Sigmoid colon (tissue), 7 donors: Measurements from ENCODE around the gene TTC3. TPM values are rescaled to one million over a fixed set of nuclear protein-coding genes. Genes with fewer than 3 reads are reported as not detected.

ENCODE experiments used
- DNase-seq: peaks from one replicate; pipeline ENCODE4 v3.0.0-alpha.2; 2019
- H3K27ac ChIP-seq, 4 donors: fragments of 200-600 bp; sonication (generic); one replicate each; pipeline ENCODE4 v1.5.1; 2016 to 2019; ENCODE audit warnings: mild to moderate bottlenecking in 1 of 4
- H3K27me3 ChIP-seq, 3 donors: fragments of 200-600 bp; sonication (generic); one replicate each; pipeline ENCODE4 v1.5.1; 2019; ENCODE audit warnings: mild to moderate bottlenecking in 1 of 3
- H3K36me3 ChIP-seq, 4 donors: fragments of 200-600 bp; sonication (generic); one replicate each; pipeline ENCODE4 v1.5.1; 2016 to 2019
- H3K4me1 ChIP-seq, 4 donors: fragments of 200-600 bp; sonication (generic); one replicate each; pipeline ENCODE4 v1.5.1; 2017 to 2019
- H3K4me3 ChIP-seq, 4 donors: fragments of 200-600 bp; sonication (generic); one replicate each; pipeline ENCODE4 v1.5.1; 2017 to 2019; ENCODE audit warnings: mild to moderate bottlenecking in 2 of 4, moderate library complexity in 1 of 4
- H3K9me3 ChIP-seq, 4 donors: fragments of 200-600 bp in 3 of 4; sonication (generic) in 3 of 4; one replicate each; pipeline versions ENCODE4 v1.5.1 to v1.6.1; 2013 to 2019
- CTCF ChIP-seq, 4 experiments: fragments of 450-650 bp in 3 of 4; fragments of 200-600 bp in 1 of 4; IDR thresholded peaks; one replicate each; pipeline ENCODE4 v1.5.1; 2016 to 2019; ENCODE audit warnings: antibody characterized with exemption in 4 of 4, mild to moderate bottlenecking in 3 of 4, moderate library complexity in 2 of 4
- EP300 ChIP-seq, 4 donors: sonication (generic); formaldehyde crosslinking; IDR thresholded peaks; one replicate each; pipeline ENCODE4 v1.6.1; 2017; ENCODE audit warnings: antibody characterized with exemption in 4 of 4
- POLR2A ChIP-seq, 2 donors: fragments of 450-650 bp; IDR thresholded peaks; one replicate each; pipeline ENCODE4 v1.6.1; 2016; ENCODE audit warnings: antibody characterized with exemption in 2 of 2, mild to moderate bottlenecking in 2 of 2, moderate library complexity in 2 of 2
- POLR2AphosphoS5 ChIP-seq, 4 donors: sonication (generic); formaldehyde crosslinking; IDR thresholded peaks; one replicate each; pipeline ENCODE4 v1.6.1; 2017; ENCODE audit warnings: antibody characterized with exemption in 4 of 4
- WGBS, 2 donors: extraction: QIAGEN DNeasy Blood & Tissue Kit; methylation state at CpG; one replicate each; pipeline ENCODE4 v1.1.7; 2013; 5-methylcytosine and 5-hydroxymethylcytosine counted together
- intact Hi-C: fragments of 100-400 bp; cut with DNase I; formaldehyde crosslinking; loops from one replicate; pipeline ENCODE4 v1.15.1; 2023
- polyA plus RNA-seq, 3 donors: library from polyadenylated mRNA; stranded (reverse); fragments of 200-250 nt; gene quantifications; one replicate each; pipeline ENCODE4 v1.2.3, GENCODE V29; 2013
- total RNA-seq, 4 donors: library from RNA; depleted of rRNA; stranded (reverse); fragments of >200 nt; gene quantifications; one replicate each; pipeline ENCODE4 v1.1.0, GENCODE V29; 2016
- donor health status: healthy with polysubstance abuse.
- donor health status: Bipolar disorder and iron deficiency.
- donor health status: healthy.

Gene TTC3
- total and polyA plus RNA-seq, 7 donors = 22.2 to 151 (median 108) TPM

- no peaks in the 10 kb centered on the region for H3K9me3 ChIP-seq
- no peak overlapping the region for H3K4me3 ChIP-seq
- TF ChIP-seq POLR2A (IDR thresholded peaks at IDR 0.05) = no peak
- no peak for TF ChIP-seq EP300 (IDR thresholded peaks at IDR 0.05)
- TF ChIP-seq POLR2AphosphoS5 (IDR thresholded peaks at IDR 0.05) = no peak
- no peak for TF ChIP-seq CTCF (IDR thresholded peaks at IDR 0.05)
- no peaks in the 10 kb centered on the region for H3K4me1 ChIP-seq
- intact Hi-C loops = no loop called here
- WGBS, 2 donors = 90 to 91% methylated on average over 9 of the region's 9 CpGs
- H3K27me3 ChIP-seq = no peaks in the 10 kb centered on the region
- H3K36me3 ChIP-seq = peaks cover 0 to 71% (median 9%) of the 10 kb centered on the region in 4 donors
- no peak for DNase-seq
- no peak overlapping the region for H3K27ac ChIP-seq
These were observed 111.9 kb downstream of the TTC3 start for GRCh38 chr21:37184784-37185593.

- Histone ChIP-seq H3K4me3 (no peak overlapping the region), H3K27me3 (no peaks in the 10 kb centered on the region), H3K9me3 (no peaks in the 10 kb centered on the region), H3K36me3 (peaks cover 0 to 81% (median 16%) of the 10 kb centered on the region in 4 donors), H3K27ac (no peak overlapping the region), H3K4me1 (no peaks in the 10 kb centered on the region)
- DNase-seq = no peak
- intact Hi-C loops = no loop called here
- TF ChIP-seq POLR2A (IDR thresholded peaks at IDR 0.05) (no peak), EP300 (IDR thresholded peaks at IDR 0.05) (no peak), CTCF (IDR thresholded peaks at IDR 0.05) (no peak), POLR2AphosphoS5 (IDR thresholded peaks at IDR 0.05) (no peak)
- WGBS, 2 donors = 73 to 80% methylated on average over 2 of the region's 2 CpGs
These were observed 113.9 kb downstream of the TTC3 start for GRCh38 chr21:37186983-37187382.

GRCh38 chr21:37188825-37189224 is 115.8 kb downstream of the TTC3 start:
- H3K9me3 ChIP-seq = no peaks in the 10 kb centered on the region
- no peaks in the 10 kb centered on the region for H3K27me3 ChIP-seq
- H3K4me1 ChIP-seq = no peaks in the 10 kb centered on the region
- intact Hi-C loops = no loop called here
- 89 to 97% methylated on average over 1 of the region's 1 CpG for WGBS, 2 donors
- TF ChIP-seq EP300 (IDR thresholded peaks at IDR 0.05) (no peak), CTCF (IDR thresholded peaks at IDR 0.05) (no peak), POLR2AphosphoS5 (IDR thresholded peaks at IDR 0.05) (no peak), POLR2A (IDR thresholded peaks at IDR 0.05) (no peak)
- no peak overlapping the region for H3K27ac ChIP-seq
- H3K4me3 ChIP-seq = no peak overlapping the region
- H3K36me3 ChIP-seq = peaks cover 0 to 82% (median 16%) of the 10 kb centered on the region in 4 donors
- DNase-seq = no peak

- H3K27me3 ChIP-seq = no peaks in the 10 kb centered on the region
- TF ChIP-seq EP300 (IDR thresholded peaks at IDR 0.05) (no peak), CTCF (IDR thresholded peaks at IDR 0.05) (no peak)
- H3K36me3 ChIP-seq = peaks cover 10 to 99% (median 16%) of the 10 kb centered on the region in 4 donors
- no peaks in the 10 kb centered on the region for H3K4me1 ChIP-seq
- H3K4me3 ChIP-seq = no peak overlapping the region
- H3K9me3 ChIP-seq = no peaks in the 10 kb centered on the region
- no peak overlapping the region for H3K27ac ChIP-seq
- 47 to 50% methylated on average over 2 of the region's 2 CpGs for WGBS, 2 donors
- intact Hi-C loops = no loop called here
- no peak for DNase-seq
These were observed 119.0 kb downstream of the TTC3 start for GRCh38 chr21:37192019-37192418.
